A204.1 (cell line): ENCODE data around the gene CMTM3.

Experiments used
- FAIRE-seq: peaks from 2 replicates; lab custom pipeline; 2012; peaks lifted over from hg19 to GRCh38; lab: Jason Lieb, UNC

The CMTM3 gene

DNA sequence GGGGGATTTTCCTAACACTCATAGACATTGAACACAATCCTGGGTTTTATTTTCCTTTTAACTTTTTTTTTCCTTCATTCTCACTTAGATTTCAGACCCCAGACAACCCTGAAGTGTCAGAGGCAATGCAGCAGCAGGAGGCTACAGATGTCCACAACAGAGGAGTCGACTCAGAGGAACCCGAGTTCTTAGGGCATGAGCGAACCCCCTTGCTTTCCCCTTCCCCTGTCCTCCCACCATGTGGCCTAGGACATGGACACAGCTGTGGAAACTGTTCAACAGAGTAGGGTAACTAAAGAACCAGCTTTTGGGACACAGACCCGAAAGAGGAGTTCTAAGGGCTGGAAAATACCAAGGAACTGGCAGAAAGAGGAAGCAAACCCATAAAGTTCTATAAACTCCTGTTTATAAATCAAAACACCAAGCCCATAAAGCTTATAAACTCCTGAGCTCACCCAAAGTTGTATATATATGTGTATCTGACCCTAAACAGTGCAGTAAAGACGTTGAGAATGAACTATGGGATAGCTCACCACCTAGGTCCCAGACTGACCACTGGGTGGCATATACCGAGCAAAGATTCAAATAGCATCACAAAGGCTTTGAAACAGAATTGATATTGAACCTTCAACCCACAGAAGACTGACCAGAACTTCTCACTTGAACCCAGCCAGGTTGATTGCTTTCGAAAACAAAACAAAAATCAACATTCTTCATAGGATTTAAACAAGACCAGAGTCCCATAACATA lies 58.1 kb downstream of the CMTM3 start:
- peak; percentile 44 for FAIRE-seq
